ENCODE measurements around the gene CHERP.

DNA sequence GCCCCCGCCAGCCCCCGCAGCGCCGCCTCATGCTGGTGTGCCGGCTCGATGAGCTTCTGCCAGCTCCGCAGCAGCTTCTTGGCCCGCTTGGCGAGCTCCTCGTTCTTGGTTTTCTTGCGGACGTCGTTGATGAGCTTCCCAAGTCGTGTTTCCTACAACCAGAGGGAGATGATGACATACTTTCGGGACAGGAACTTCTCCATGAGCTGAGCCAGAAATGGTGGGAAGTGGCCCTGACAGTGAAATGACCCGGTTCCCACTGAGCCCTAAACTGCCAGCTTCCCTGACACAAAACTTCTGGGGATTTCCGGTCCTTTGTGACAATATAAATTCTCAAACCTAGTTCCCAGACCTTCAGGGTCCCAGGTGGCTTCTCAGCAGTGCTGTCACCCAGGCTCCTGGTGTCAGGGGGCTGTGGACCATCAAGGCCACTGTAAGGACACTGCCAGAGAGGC lies 35.3 kb upstream of the CHERP start:
- TF ChIP-seq, protein P1, sequence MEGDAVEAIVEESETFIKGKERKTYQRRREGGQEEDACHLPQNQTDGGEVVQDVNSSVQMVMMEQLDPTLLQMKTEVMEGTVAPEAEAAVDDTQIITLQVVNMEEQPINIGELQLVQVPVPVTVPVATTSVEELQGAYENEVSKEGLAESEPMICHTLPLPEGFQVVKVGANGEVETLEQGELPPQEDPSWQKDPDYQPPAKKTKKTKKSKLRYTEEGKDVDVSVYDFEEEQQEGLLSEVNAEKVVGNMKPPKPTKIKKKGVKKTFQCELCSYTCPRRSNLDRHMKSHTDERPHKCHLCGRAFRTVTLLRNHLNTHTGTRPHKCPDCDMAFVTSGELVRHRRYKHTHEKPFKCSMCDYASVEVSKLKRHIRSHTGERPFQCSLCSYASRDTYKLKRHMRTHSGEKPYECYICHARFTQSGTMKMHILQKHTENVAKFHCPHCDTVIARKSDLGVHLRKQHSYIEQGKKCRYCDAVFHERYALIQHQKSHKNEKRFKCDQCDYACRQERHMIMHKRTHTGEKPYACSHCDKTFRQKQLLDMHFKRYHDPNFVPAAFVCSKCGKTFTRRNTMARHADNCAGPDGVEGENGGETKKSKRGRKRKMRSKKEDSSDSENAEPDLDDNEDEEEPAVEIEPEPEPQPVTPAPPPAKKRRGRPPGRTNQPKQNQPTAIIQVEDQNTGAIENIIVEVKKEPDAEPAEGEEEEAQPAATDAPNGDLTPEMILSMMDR (IDR thresholded peaks at IDR 0.05), result no peak
- TF ChIP-seq POLR2A (IDR thresholded peaks at IDR 0.05), result no peak

Measured in Peyer's patch (tissue), 4 donors.